ENCODE measurements around the gene BBS1. TPM values are rescaled to one million over a fixed set of nuclear protein-coding genes. Genes with fewer than 3 reads are reported as not detected.

Gene BBS1
- polyA plus RNA-seq, 1 of the 3 experiments (the other 2 are of a cell fraction): 24.8 TPM

GRCh38 chr11:66559142-66559865 is 48.9 kb downstream of the BBS1 start:
- Histone ChIP-seq H3K27me3 (ENCODE audit: insufficient read depth) (no peaks in the 10 kb centered on the region), H3K4me2 (no peak overlapping the region), H3K36me3 (replicated peaks in 1 of 2; ENCODE audit: control insufficient read depth in 1 of 2, insufficient read depth in 2 of 2, low read length in 1 of 2) (no peaks in the 10 kb centered on the region), H3K9me3 (no peaks in the 10 kb centered on the region), H3K4me3 (ENCODE audit: low read depth in 2 of 2, low read length in 1 of 2) (no peak overlapping the region), H3K4me1 (ENCODE audit: control insufficient read depth in 1 of 2, insufficient read depth in 2 of 2, low read depth in 1 of 2, low read length in 1 of 2) (no peaks in the 10 kb centered on the region; a peak in 1 of 4 replicates), H2AFZ (ENCODE audit: low read depth) (no peak overlapping the region), H3K27ac (ENCODE audit: low read depth in 2 of 2, low read length in 1 of 2) (no peak overlapping the region), H3K9me2 (no peaks in the 10 kb centered on the region), H4K20me1 (ENCODE audit: insufficient read depth) (no peaks in the 10 kb centered on the region), H3K9ac (no peak overlapping the region), H3K79me2 (ENCODE audit: insufficient read depth) (no peaks in the 10 kb centered on the region), H3F3A (replicated peaks; ENCODE audit: insufficient read depth) (no peaks in the 10 kb centered on the region)
- TF ChIP-seq TEAD4 (IDR thresholded peaks at IDR 0.05; ENCODE audit: borderline replicate concordance, insufficient read depth) (no peak), GATA2 (CRISPR knock-in tag; IDR thresholded peaks at IDR 0.05) (no peak), SIN3A (IDR thresholded peaks at IDR 0.05; ENCODE audit: borderline replicate concordance, low read depth, low read length) (no peak), FOXM1 (IDR thresholded peaks at IDR 0.05; ENCODE audit: low read depth) (no peak)
- POLR2A ChIA-PET: interaction anchor here (0.6 to 1.4 kb wide), 2 partner anchors 14 to 19 kb away, joined by 3 to 4 read pairs; partner anchors contain the start of gene ZDHHC24
- 70% methylated on average over 48 of the region's 50 CpGs for WGBS (ENCODE audit: low lambda C conversion rate)
- CTCF ChIA-PET: interaction anchor here (1.0 kb wide), 1 partner anchor 118 kb away, joined by 3 read pairs; the partner anchor contains the start of gene RBM4B
- peak; percentile 65 for DNase-seq

- Histone ChIP-seq H3K79me2 (ENCODE audit: insufficient read depth) (no peaks in the 10 kb centered on the region), H3K9ac (no peak overlapping the region), H3K4me3 (ENCODE audit: low read depth in 2 of 2, low read length in 1 of 2) (no peak overlapping the region), H3K27me3 (ENCODE audit: insufficient read depth) (no peaks in the 10 kb centered on the region), H3K9me2 (no peaks in the 10 kb centered on the region), H3K9me3 (no peaks in the 10 kb centered on the region), H4K20me1 (ENCODE audit: insufficient read depth) (no peaks in the 10 kb centered on the region), H3F3A (replicated peaks; ENCODE audit: insufficient read depth) (no peaks in the 10 kb centered on the region), H3K27ac (ENCODE audit: low read depth in 2 of 2, low read length in 1 of 2) (no peak overlapping the region), H3K4me2 (no peak overlapping the region), H2AFZ (ENCODE audit: low read depth) (no peak overlapping the region), H3K4me1 (ENCODE audit: control insufficient read depth in 1 of 2, insufficient read depth in 2 of 2, low read depth in 1 of 2, low read length in 1 of 2) (no peaks in the 10 kb centered on the region; a peak in 1 of 4 replicates), H3K36me3 (replicated peaks in 1 of 2; ENCODE audit: control insufficient read depth in 1 of 2, insufficient read depth in 2 of 2, low read length in 1 of 2) (no peaks in the 10 kb centered on the region)
- CTCF ChIA-PET: interaction anchor here (1.0 kb wide), 1 partner anchor 118 kb away, joined by 3 read pairs; the partner anchor contains the start of gene RBM4B
- POLR2A ChIA-PET: interaction anchor here (0.6 to 1.4 kb wide), 2 partner anchors 14 to 20 kb away, joined by 3 to 4 read pairs; partner anchors contain the start of gene ZDHHC24
- DNase-seq: no peak
- 83% methylated on average over 7 of the region's 27 CpGs for WGBS (ENCODE audit: low lambda C conversion rate)
- TF ChIP-seq EZH2phosphoT487 (IDR thresholded peaks at IDR 0.05; ENCODE audit: borderline replicate concordance, low read depth) (no peak), PBX3 (IDR thresholded peaks at IDR 0.05) (no peak), MXI1 (IDR thresholded peaks at IDR 0.05; ENCODE audit: low read depth, low read length) (no peak), GABPA (IDR thresholded peaks at IDR 0.05; ENCODE audit: low read depth) (no peak), SIN3A (IDR thresholded peaks at IDR 0.05; ENCODE audit: borderline replicate concordance, low read depth, low read length) (no peak), FOXM1 (IDR thresholded peaks at IDR 0.05; ENCODE audit: low read depth) (no peak), SMC3 (IDR thresholded peaks at IDR 0.05; ENCODE audit: low read depth, low read length) (no peak), POLR2AphosphoS5 (IDR thresholded peaks at IDR 0.05; ENCODE audit: low read depth, low read length) (no peak), RXRA (IDR thresholded peaks at IDR 0.05; ENCODE audit: borderline replicate concordance, low read depth) (no peak), JUND (IDR thresholded peaks at IDR 0.05) (no peak), NRF1 (IDR thresholded peaks at IDR 0.05; ENCODE audit: low read depth, low read length) (no peak), CHD2 (IDR thresholded peaks at IDR 0.05; ENCODE audit: low read length, partially characterized antibody) (no peak), USF2 (IDR thresholded peaks at IDR 0.05; ENCODE audit: borderline replicate concordance, low read depth, low read length) (no peak), ZBTB33 (IDR thresholded peaks at IDR 0.05; ENCODE audit: borderline replicate concordance, low read depth) (no peak), RFX5 (IDR thresholded peaks at IDR 0.05; ENCODE audit: low read length) (no peak)
These were observed 49.6 kb downstream of the BBS1 start for GRCh38 chr11:66559866-66560676.

All from SK-N-SH (cell line).